ENCODE measurements around the gene RPL29. TPM values are rescaled to one million over a fixed set of nuclear protein-coding genes. Genes with fewer than 3 reads are reported as not detected.
"Not testable (repeated sequence)": the region's sequence is repeated elsewhere in the genome, so short reads cannot be mapped to it uniquely, and the experiment has no call there.

The RPL29 gene
- polyA plus RNA-seq, 4 donors: 2,279 to 2,521 (median 2,399) TPM

DNA sequence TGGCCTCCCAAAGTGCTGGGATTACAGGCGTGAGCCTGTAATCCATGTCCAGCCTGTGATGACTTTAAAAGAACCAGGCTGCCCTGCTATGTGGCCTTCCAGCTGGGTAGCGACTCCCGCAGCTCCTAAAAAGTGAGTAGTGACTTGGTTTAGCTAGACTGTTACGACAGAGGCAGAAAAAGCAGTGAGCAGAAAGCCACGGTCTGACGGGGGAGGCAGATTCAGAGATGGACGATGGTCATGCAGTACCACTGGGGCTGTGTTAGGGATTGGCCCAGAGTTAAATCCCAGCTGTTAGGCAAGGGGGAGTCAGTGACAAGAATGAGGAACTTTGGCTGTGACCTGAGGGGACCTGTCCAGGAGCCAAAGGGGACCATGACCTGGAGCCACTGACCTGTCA lies 3.1 kb upstream of the RPL29 start:
- Histone ChIP-seq H3K4me1 (ENCODE audit: control insufficient read depth in 3 of 3, insufficient read depth in 2 of 3, low read depth in 1 of 3, low read length in 2 of 3) (peaks cover 0 to 14% (median 2%) of the 10 kb centered on the region in 3 donors), H3K4me3 (ENCODE audit: low read depth in 1 of 3, low read length in 3 of 3) (no peak overlapping the region), H3K9me3 (ENCODE audit: control insufficient read depth in 2 of 2, insufficient read depth in 1 of 2, low read depth in 1 of 2, low read length in 1 of 2) (no peaks in the 10 kb centered on the region), H3K27ac (ENCODE audit: low read depth in 1 of 3, low read length in 2 of 3) (no peak overlapping the region), H3K36me3 (ENCODE audit: control insufficient read depth in 3 of 3, insufficient read depth in 2 of 3, low read depth in 1 of 3, low read length in 3 of 3) (peaks cover 3 to 16% (median 6%) of the 10 kb centered on the region in 3 donors), H3K27me3 (ENCODE audit: control insufficient read depth in 3 of 3, insufficient read depth in 3 of 3, low read length in 3 of 3) (peaks cover 0 to 3% (median 0%) of the 10 kb centered on the region in 3 donors)
- FAIRE-seq (no peak), DNase-seq (no peak)
- 79 to 82% (median 81%) methylated on average over 7 of the region's 7 CpGs for WGBS, 3 donors

DNA sequence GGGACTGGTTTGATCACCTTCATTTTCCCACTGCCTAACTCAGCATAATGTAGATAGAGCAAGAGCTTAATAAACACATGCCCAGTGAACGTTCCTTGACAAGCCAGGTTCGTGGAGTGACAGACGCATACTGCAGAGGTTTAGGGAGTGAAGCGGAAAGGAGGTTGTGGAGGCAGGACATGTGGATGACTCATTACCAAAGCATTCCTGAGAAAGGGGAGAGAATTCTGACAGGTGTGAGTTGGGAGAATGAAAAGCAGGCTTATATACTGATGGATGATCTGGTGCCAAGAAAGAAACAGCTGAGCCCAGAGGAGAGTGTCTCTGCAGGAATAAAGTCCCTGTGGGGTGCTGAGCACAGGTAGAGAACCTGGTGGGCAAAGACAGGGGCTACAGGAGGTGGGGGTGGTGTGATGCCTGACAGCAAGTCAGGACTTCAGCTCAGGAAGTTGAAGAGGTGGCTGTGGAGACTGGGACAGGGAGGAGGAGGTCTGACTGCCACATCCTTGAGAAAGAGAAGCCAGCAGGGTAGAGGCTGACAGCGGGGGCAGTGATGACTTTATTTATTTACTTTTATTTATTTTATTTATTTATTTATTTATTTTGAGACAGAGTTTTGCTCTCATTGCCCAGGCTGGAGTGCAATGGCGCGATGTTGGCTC lies 2.4 kb upstream of the RPL29 start:
- peaks cover 3 to 22% (median 6%) of the 10 kb centered on the region in 3 donors for H3K36me3 ChIP-seq (ENCODE audit: control insufficient read depth in 3 of 3, insufficient read depth in 2 of 3, low read depth in 1 of 3, low read length in 3 of 3)
- no peaks in the 10 kb centered on the region for H3K9me3 ChIP-seq (ENCODE audit: control insufficient read depth in 2 of 2, insufficient read depth in 1 of 2, low read depth in 1 of 2, low read length in 1 of 2)
- H3K27me3 ChIP-seq (ENCODE audit: control insufficient read depth in 3 of 3, insufficient read depth in 3 of 3, low read length in 3 of 3): no peaks in the 10 kb centered on the region
- DNase-seq (no peak), FAIRE-seq (no peak)
- H3K4me3 ChIP-seq (ENCODE audit: low read depth in 1 of 3, low read length in 3 of 3): no peak overlapping the region
- no peak overlapping the region for H3K27ac ChIP-seq (ENCODE audit: low read depth in 1 of 3, low read length in 2 of 3)
- peaks cover 0 to 14% (median 2%) of the 10 kb centered on the region in 3 donors for H3K4me1 ChIP-seq (ENCODE audit: control insufficient read depth in 3 of 3, insufficient read depth in 2 of 3, low read depth in 1 of 3, low read length in 2 of 3)
- WGBS, 3 donors: 47 to 56% (median 52%) methylated on average over 7 of the region's 7 CpGs

DNA sequence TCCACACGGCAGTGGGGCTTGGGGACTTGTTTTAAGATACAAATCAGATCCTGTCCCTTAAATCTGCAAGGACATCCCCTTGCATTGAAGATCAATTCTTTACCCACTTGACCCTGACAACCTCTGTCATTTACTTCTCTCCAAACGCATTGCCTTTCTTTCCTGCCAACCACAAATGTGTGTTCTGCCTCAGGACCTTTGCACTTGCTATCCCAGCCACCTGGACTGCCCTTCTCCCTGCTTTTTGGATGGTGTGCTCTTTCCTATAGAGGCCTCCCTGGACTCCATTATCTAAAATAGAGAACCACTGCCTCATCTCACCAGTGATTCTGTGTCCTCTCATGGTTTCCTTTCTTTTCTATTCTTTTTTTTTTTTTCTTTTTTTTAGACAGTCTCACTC lies 1.5 kb upstream of the RPL29 start:
- 34 to 61% (median 43%) methylated on average over 2 of the region's 2 CpGs for WGBS, 3 donors

GRCh38 chr3:51994530-51994929 lies 1.2 kb downstream of the RPL29 start:
- 61 to 74% (median 61%) methylated on average over 2 of the region's 2 CpGs for WGBS, 3 donors
- DNase-seq (no peak), FAIRE-seq (no peak)
- H3K4me1 ChIP-seq (ENCODE audit: control insufficient read depth in 3 of 3, insufficient read depth in 2 of 3, low read depth in 1 of 3, low read length in 2 of 3): peaks cover 0 to 11% (median 2%) of the 10 kb centered on the region in 3 donors
- H3K27me3 ChIP-seq (ENCODE audit: control insufficient read depth in 3 of 3, insufficient read depth in 3 of 3, low read length in 3 of 3): no peaks in the 10 kb centered on the region
- peak overlapping the region in 2 of 3 donors; percentile 66 to 88 for H3K4me3 ChIP-seq (ENCODE audit: low read depth in 1 of 3, low read length in 3 of 3)
- peak overlapping the region in 2 of 3 donors; percentile 85 to 86 for H3K27ac ChIP-seq (ENCODE audit: low read depth in 1 of 3, low read length in 2 of 3)
- H3K36me3 ChIP-seq (ENCODE audit: control insufficient read depth in 3 of 3, insufficient read depth in 2 of 3, low read depth in 1 of 3, low read length in 3 of 3): peaks cover 6 to 44% (median 9%) of the 10 kb centered on the region in 3 donors
- H3K9me3 ChIP-seq (ENCODE audit: control insufficient read depth in 2 of 2, insufficient read depth in 1 of 2, low read depth in 1 of 2, low read length in 1 of 2): no peaks in the 10 kb centered on the region

More for the DNA sequence above, 1.5 kb upstream of the RPL29 start:
- DNase-seq (no peak), FAIRE-seq (no peak)
- Histone ChIP-seq H3K9me3 (ENCODE audit: control insufficient read depth in 2 of 2, insufficient read depth in 1 of 2, low read depth in 1 of 2, low read length in 1 of 2) (no peaks in the 10 kb centered on the region), H3K36me3 (ENCODE audit: control insufficient read depth in 3 of 3, insufficient read depth in 2 of 3, low read depth in 1 of 3, low read length in 3 of 3) (peaks cover 6 to 31% (median 9%) of the 10 kb centered on the region in 3 donors), H3K27ac (ENCODE audit: low read depth in 1 of 3, low read length in 2 of 3) (no peak overlapping the region), H3K4me3 (ENCODE audit: low read depth in 1 of 3, low read length in 3 of 3) (no peak overlapping the region), H3K4me1 (ENCODE audit: control insufficient read depth in 3 of 3, insufficient read depth in 2 of 3, low read depth in 1 of 3, low read length in 2 of 3) (peaks cover 0 to 14% (median 2%) of the 10 kb centered on the region in 3 donors), H3K27me3 (ENCODE audit: control insufficient read depth in 3 of 3, insufficient read depth in 3 of 3, low read length in 3 of 3) (no peaks in the 10 kb centered on the region)

- H3K9me3 ChIP-seq (ENCODE audit: control insufficient read depth in 2 of 2, insufficient read depth in 1 of 2, low read depth in 1 of 2, low read length in 1 of 2); DNase-seq; FAIRE-seq; H3K27ac ChIP-seq (ENCODE audit: low read depth in 1 of 3, low read length in 2 of 3); H3K4me3 ChIP-seq (ENCODE audit: low read depth in 1 of 3, low read length in 3 of 3); H3K27me3 ChIP-seq (ENCODE audit: control insufficient read depth in 3 of 3, insufficient read depth in 3 of 3, low read length in 3 of 3): not testable (repeated sequence)
- 61 to 84% (median 61%) methylated on average over 4 to 10 of the region's 13 CpGs for WGBS, 3 donors
- peaks cover 6 to 53% (median 13%) of the 10 kb centered on the region in 3 donors for H3K36me3 ChIP-seq (ENCODE audit: control insufficient read depth in 3 of 3, insufficient read depth in 2 of 3, low read depth in 1 of 3, low read length in 3 of 3)
- peaks cover 0 to 11% (median 2%) of the 10 kb centered on the region in 3 donors for H3K4me1 ChIP-seq (ENCODE audit: control insufficient read depth in 3 of 3, insufficient read depth in 2 of 3, low read depth in 1 of 3, low read length in 2 of 3)
These were observed 2.0 kb downstream of the RPL29 start for GRCh38 chr3:51993657-51994056.

DNA sequence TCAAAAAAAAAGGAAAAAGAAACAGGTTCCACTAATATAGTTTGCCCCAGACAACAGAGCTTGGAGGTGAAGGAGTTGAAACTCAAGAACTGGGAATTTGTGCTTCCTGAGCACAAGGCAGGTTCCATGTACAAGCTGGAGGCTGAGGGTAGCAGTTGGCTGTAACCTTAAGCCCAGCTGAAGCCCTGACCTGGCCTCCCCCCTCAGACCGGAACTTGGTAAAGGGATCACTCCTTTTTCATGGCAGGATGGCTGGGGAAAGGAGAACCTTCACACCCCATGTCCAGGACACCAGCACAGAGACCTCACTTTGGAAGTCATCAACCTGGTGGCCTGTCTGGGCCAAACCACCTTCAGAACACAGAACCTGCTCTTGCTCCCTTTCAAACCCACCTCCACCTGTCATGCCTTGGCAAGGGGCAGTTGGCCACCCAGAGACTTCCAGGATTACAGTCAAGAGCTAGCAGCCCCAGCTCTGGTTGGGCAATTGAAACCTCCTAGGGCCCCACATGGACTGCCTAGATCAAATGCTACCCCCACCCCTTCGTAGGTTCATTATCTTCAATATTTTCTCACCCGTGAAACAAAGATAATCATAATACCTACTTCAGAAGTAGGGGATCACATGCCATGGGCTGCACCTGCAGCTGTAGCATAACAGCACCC lies 3.5 kb downstream of the RPL29 start:
- no peaks in the 10 kb centered on the region for H3K9me3 ChIP-seq (ENCODE audit: control insufficient read depth in 2 of 2, insufficient read depth in 1 of 2, low read depth in 1 of 2, low read length in 1 of 2)
- peaks cover 6 to 68% (median 16%) of the 10 kb centered on the region in 3 donors for H3K36me3 ChIP-seq (ENCODE audit: control insufficient read depth in 3 of 3, insufficient read depth in 2 of 3, low read depth in 1 of 3, low read length in 3 of 3)
- no peak for DNase-seq
- WGBS, 3 donors: 74 to 83% (median 75%) methylated on average over 3 of the region's 3 CpGs
- peaks cover 0 to 15% (median 2%) of the 10 kb centered on the region in 3 donors for H3K4me1 ChIP-seq (ENCODE audit: control insufficient read depth in 3 of 3, insufficient read depth in 2 of 3, low read depth in 1 of 3, low read length in 2 of 3)
- no peak for FAIRE-seq
- H3K4me3 ChIP-seq (ENCODE audit: low read depth in 1 of 3, low read length in 3 of 3): no peak overlapping the region
- no peaks in the 10 kb centered on the region for H3K27me3 ChIP-seq (ENCODE audit: control insufficient read depth in 3 of 3, insufficient read depth in 3 of 3, low read length in 3 of 3)
- H3K27ac ChIP-seq (ENCODE audit: low read depth in 1 of 3, low read length in 2 of 3): no peak overlapping the region

DNA sequence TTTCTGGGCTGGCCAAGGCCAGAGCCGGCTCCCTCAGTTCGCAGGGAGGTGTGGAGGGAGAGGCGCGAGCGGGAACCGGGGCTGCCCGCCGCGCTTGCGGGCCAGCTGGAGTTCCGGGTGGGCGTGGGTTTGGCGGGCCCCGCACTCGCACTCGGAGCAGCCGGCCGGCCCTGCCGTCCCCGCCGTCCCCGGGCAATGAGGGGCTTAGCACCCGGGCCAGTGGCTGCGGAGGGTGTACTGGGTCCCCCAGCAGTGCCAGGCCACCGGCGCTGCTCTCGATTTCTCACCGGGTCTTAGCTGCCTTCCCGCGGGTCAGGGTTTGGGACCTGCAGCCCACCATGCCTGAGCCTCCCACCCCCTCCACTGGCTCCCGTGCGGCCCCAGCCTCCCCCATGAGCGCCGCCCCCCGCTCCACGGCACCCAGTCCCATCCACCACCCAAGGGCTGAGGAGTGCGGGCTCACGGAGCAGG lies 5.2 kb downstream of the RPL29 start:
- not testable (repeated sequence) for FAIRE-seq
- peaks cover 0 to 31% (median 2%) of the 10 kb centered on the region in 3 donors for H3K4me1 ChIP-seq (ENCODE audit: control insufficient read depth in 3 of 3, insufficient read depth in 2 of 3, low read depth in 1 of 3, low read length in 2 of 3)

GRCh38 chr3:51988286-51989146 lies 7.2 kb downstream of the RPL29 start:
- FAIRE-seq: no peak
- Histone ChIP-seq H3K4me3 (ENCODE audit: low read depth in 1 of 3, low read length in 3 of 3) (no peak overlapping the region), H3K4me1 (ENCODE audit: control insufficient read depth in 3 of 3, insufficient read depth in 2 of 3, low read depth in 1 of 3, low read length in 2 of 3) (peaks cover 0 to 39% (median 0%) of the 10 kb centered on the region in 3 donors), H3K27me3 (ENCODE audit: control insufficient read depth in 3 of 3, insufficient read depth in 3 of 3, low read length in 3 of 3) (no peaks in the 10 kb centered on the region), H3K9me3 (ENCODE audit: control insufficient read depth in 2 of 2, insufficient read depth in 1 of 2, low read depth in 1 of 2, low read length in 1 of 2) (no peaks in the 10 kb centered on the region), H3K36me3 (ENCODE audit: control insufficient read depth in 3 of 3, insufficient read depth in 2 of 3, low read depth in 1 of 3, low read length in 3 of 3) (peaks cover 3 to 75% (median 11%) of the 10 kb centered on the region in 3 donors), H3K27ac (ENCODE audit: low read depth in 1 of 3, low read length in 2 of 3) (no peak overlapping the region)
- no peak for DNase-seq
- 75 to 79% (median 79%) methylated on average over 15 of the region's 15 CpGs for WGBS, 3 donors

More for the DNA sequence above, 5.2 kb downstream of the RPL29 start:
- WGBS, 3 donors: 83 to 92% (median 86%) methylated on average over 26 to 38 of the region's 38 CpGs
- H3K27ac ChIP-seq (ENCODE audit: low read depth in 1 of 3, low read length in 2 of 3); H3K9me3 ChIP-seq (ENCODE audit: control insufficient read depth in 2 of 2, insufficient read depth in 1 of 2, low read depth in 1 of 2, low read length in 1 of 2); H3K27me3 ChIP-seq (ENCODE audit: control insufficient read depth in 3 of 3, insufficient read depth in 3 of 3, low read length in 3 of 3); DNase-seq; H3K4me3 ChIP-seq (ENCODE audit: low read depth in 1 of 3, low read length in 3 of 3): not testable (repeated sequence)
- peaks cover 6 to 82% (median 16%) of the 10 kb centered on the region in 3 donors for H3K36me3 ChIP-seq (ENCODE audit: control insufficient read depth in 3 of 3, insufficient read depth in 2 of 3, low read depth in 1 of 3, low read length in 3 of 3)

All from small intestine (tissue), 7 donors.